Body of pancreas (tissue), 4 donors: ENCODE data around the gene HDX.

ENCODE experiments used
- CTCF ChIP-seq, 7 experiments: fragments of 450-650 bp in 4 of 7; fragments of 200-600 bp in 3 of 7; sonication (generic) in 3 of 7; IDR thresholded peaks; one replicate each; pipeline ENCODE4 v1.5.1; 2016 to 2019; ENCODE audit warnings: antibody characterized with exemption in 7 of 7
- POLR2A ChIP-seq, 3 donors: fragments of 450-650 bp; IDR thresholded peaks; one replicate each; pipeline ENCODE4 v1.6.1; 2016; ENCODE audit warnings: antibody characterized with exemption in 3 of 3, mild to moderate bottlenecking in 2 of 3

GRCh38 chrX:84320614-84321013 is 181.6 kb downstream of the HDX start:
- TF ChIP-seq POLR2A (IDR thresholded peaks at IDR 0.05) = no peak
- TF ChIP-seq CTCF (IDR thresholded peaks at IDR 0.05) = no peak
